A549 (cell line): Measurements from ENCODE around the gene TLK1. TPM values are rescaled to one million over a fixed set of nuclear protein-coding genes. Genes with fewer than 3 reads are reported as not detected.

Experiments
- ATAC-seq, 2 experiments: fragments of 200-7000 bp in 1 of 2; fragments of >200 bp in 1 of 2; cut with Nextera tagmentation in 1 of 2; cut with Tn5 transposase in 1 of 2; 3 replicates each; pipeline versions ENCODE4 v1.8.0 to v1.9.1; 2018 to 2020; ENCODE audit warnings: mild to moderate bottlenecking in 1 of 2, moderate library complexity in 1 of 2
- CTCF ChIA-PET: fragments of 300-600 bp; sonication (Branson Sonifier 250); formaldehyde crosslinking; extraction: SDS; loops from one replicate; lab custom pipeline; 2021; ENCODE audit warnings: antibody characterized with exemption, inconsistent platforms; lab: Yijun Ruan, JAX
- POLR2A ChIA-PET: fragments of 350-600 bp; formaldehyde crosslinking; extraction: SDS; loops from one replicate; lab custom pipeline; 2021; ENCODE audit warnings: antibody characterized with exemption, inconsistent platforms; lab: Yijun Ruan, JAX
- DNase-seq, 2 experiments: peaks; one replicate each; pipeline versions ENCODE4 v3.0.0 to v3.0.0-alpha.2; 2011 to 2016; ENCODE audit warnings: low read depth in 1 of 2, low spot score in 1 of 2
- FAIRE-seq: peaks from 2 replicates; lab custom pipeline; 2011; peaks lifted over from hg19 to GRCh38; lab: Jason Lieb, UNC
- H3K27ac ChIP-seq, 2 experiments: fragments of >200 bp; sonication (Bioruptor Twin); formaldehyde crosslinking; 3 replicates each; pipeline ENCODE4 v1.5.1; 2016 to 2017
- H3K4me1 ChIP-seq: fragments of >200 bp; sonication (Bioruptor Twin); formaldehyde crosslinking; 3 replicates; pipeline ENCODE4 v1.6.1; 2016
- H3K4me2 ChIP-seq: fragments of >200 bp; sonication (Bioruptor Twin); formaldehyde crosslinking; 3 replicates; pipeline ENCODE4 v1.6.1; 2016
- H3K4me3 ChIP-seq: fragments of >200 bp; sonication (Bioruptor Twin); formaldehyde crosslinking; 3 replicates; pipeline ENCODE4 v1.5.1; 2016
- H3K9me3 ChIP-seq: fragments of >200 bp; sonication (Bioruptor Twin); formaldehyde crosslinking; 3 replicates; pipeline ENCODE4 v1.6.1; 2016
- BCL3 ChIP-seq: fragments of >200 bp; sonication (Bioruptor Twin); formaldehyde crosslinking; IDR thresholded peaks from 3 replicates; pipeline ENCODE4 v1.6.1; 2016
- CBX2 ChIP-seq: fragments of 200-600 bp; sonication (generic); IDR thresholded peaks from 2 replicates; pipeline ENCODE4 v1.6.1; 2016; ENCODE audit warnings: low read depth, mild to moderate bottlenecking, borderline replicate concordance
- CEBPB ChIP-seq, 2 experiments: fragments of >200 bp in 1 of 2; sonication (Bioruptor Twin) in 1 of 2; formaldehyde crosslinking in 1 of 2; IDR thresholded peaks; 2 replicates each; pipeline ENCODE4 v1.6.1; 2012 to 2016
- CHD2 ChIP-seq: fragments of 150-350 bp; IDR thresholded peaks from 2 replicates; pipeline ENCODE4 v1.6.1; 2014; ENCODE audit warnings: low read length; ENCODE audit not compliant: partially characterized antibody
- CHD4 ChIP-seq: fragments of 200-600 bp; sonication (generic); IDR thresholded peaks from 2 replicates; pipeline ENCODE4 v1.6.1; 2016; ENCODE audit warnings: antibody characterized with exemption, mild to moderate bottlenecking, borderline replicate concordance
- E2F6 ChIP-seq: IDR thresholded peaks from 2 replicates; pipeline ENCODE4 v1.6.1; 2012; ENCODE audit warnings: low read depth, borderline replicate concordance
- EHMT2 ChIP-seq: fragments of 200-600 bp; sonication (generic); IDR thresholded peaks from 2 replicates; pipeline ENCODE4 v1.6.1; 2016; ENCODE audit warnings: antibody characterized with exemption, low read depth, mild to moderate bottlenecking, moderate library complexity
- EP300 ChIP-seq, 2 experiments: fragments of >200 bp; sonication (Bioruptor Twin); formaldehyde crosslinking; IDR thresholded peaks; 2 replicates in 1 of 2; 3 replicates in 1 of 2; pipeline ENCODE4 v1.6.1; 2016 to 2017
- HDAC2 ChIP-seq: fragments of 200-600 bp; sonication (generic); IDR thresholded peaks from 2 replicates; pipeline ENCODE4 v1.6.1; 2016
- HES2 ChIP-seq: fragments of >200 bp; sonication (Bioruptor Twin); formaldehyde crosslinking; IDR thresholded peaks from 2 replicates; pipeline ENCODE4 v1.6.1; 2016
- HEYL ChIP-seq: fragments of 250-450 bp; sonication (Bioruptor Pico); IDR thresholded peaks from 2 replicates; pipeline ENCODE4 v1.8.0; 2021; ENCODE audit warnings: mild to moderate bottlenecking, moderate library complexity
- HMGXB4 ChIP-seq: fragments of 250-450 bp; sonication (Bioruptor Pico); IDR thresholded peaks from 2 replicates; pipeline ENCODE4 v1.5.0; 2021; ENCODE audit warnings: mild to moderate bottlenecking, moderate library complexity, borderline replicate concordance
- HOXB5 ChIP-seq: fragments of 250-450 bp; sonication (Bioruptor Pico); IDR thresholded peaks from 2 replicates; pipeline ENCODE4 v1.5.0; 2020; ENCODE audit warnings: mild to moderate bottlenecking, moderate library complexity
- MAZ ChIP-seq: fragments of 150-350 bp; IDR thresholded peaks from 2 replicates; pipeline ENCODE4 v1.6.1; 2014; ENCODE audit warnings: antibody characterized with exemption, low read depth, low read length, borderline replicate concordance
- NFE2L2 ChIP-seq: fragments of 150-350 bp; conservative IDR thresholded peaks from 2 replicates; pipeline ENCODE4 v1.6.1; 2014; ENCODE audit warnings: low read length
- NR3C1 ChIP-seq: fragments of >200 bp; sonication (Bioruptor Twin); formaldehyde crosslinking; IDR thresholded peaks from 3 replicates; pipeline ENCODE4 v1.6.1; 2017
- PBX3 ChIP-seq: IDR thresholded peaks from 2 replicates; pipeline ENCODE4 v1.6.1; 2012
- PHF8 ChIP-seq: fragments of 200-600 bp; sonication (generic); IDR thresholded peaks from 2 replicates; pipeline ENCODE4 v1.6.1; 2016; ENCODE audit warnings: low read depth, mild to moderate bottlenecking, antibody characterized with exemption, moderate library complexity, borderline replicate concordance
- POLR2AphosphoS2 ChIP-seq: conservative IDR thresholded peaks from 2 replicates; pipeline ENCODE4 v1.6.1; 2012; ENCODE audit warnings: low read length, improper control_type of control experiment, inconsistent platforms
- RAD21 ChIP-seq, 2 experiments: fragments of >200 bp in 1 of 2; sonication (Bioruptor Twin) in 1 of 2; formaldehyde crosslinking in 1 of 2; IDR thresholded peaks in 1 of 2; conservative IDR thresholded peaks in 1 of 2; 2 replicates in 1 of 2; 3 replicates in 1 of 2; pipeline ENCODE4 v1.6.1; 2012 to 2018; ENCODE audit warnings: inconsistent platforms in 1 of 2
- RARB ChIP-seq: fragments of 250-450 bp; sonication (Bioruptor Pico); IDR thresholded peaks from 2 replicates; pipeline ENCODE4 v1.8.0; 2021; ENCODE audit warnings: mild to moderate bottlenecking, moderate library complexity
- RFX5 ChIP-seq: fragments of 450-650 bp; IDR thresholded peaks from 2 replicates; pipeline ENCODE4 v1.7.1; 2014; ENCODE audit warnings: antibody characterized with exemption, mild to moderate bottlenecking, moderate library complexity
- SMC3 ChIP-seq: fragments of >200 bp; sonication (Bioruptor Twin); formaldehyde crosslinking; IDR thresholded peaks from 3 replicates; pipeline ENCODE4 v1.6.1; 2018; ENCODE audit warnings: inconsistent platforms
- TFCP2L1 ChIP-seq: fragments of 250-450 bp; sonication (Bioruptor Pico); IDR thresholded peaks from 2 replicates; pipeline ENCODE4 v1.5.0; 2021; ENCODE audit warnings: mild to moderate bottlenecking
- ZFP36 ChIP-seq: fragments of 450-650 bp; IDR thresholded peaks from 2 replicates; pipeline ENCODE4 v1.6.1; 2014; ENCODE audit warnings: borderline replicate concordance; ENCODE audit not compliant: partially characterized antibody
- ZNF302 ChIP-seq: fragments of 250-450 bp; sonication (Bioruptor Pico); IDR thresholded peaks from 2 replicates; pipeline ENCODE4 v1.9.0; 2021; ENCODE audit warnings: inconsistent platforms, mild to moderate bottlenecking, moderate library complexity
- WGBS: methylation state at CpG from one replicate; pipeline ENCODE4 v1.1.6; 2017; ENCODE audit errors: missing lambda C conversion rate; 5-methylcytosine and 5-hydroxymethylcytosine counted together
- polyA plus RNA-seq, 4 experiments: library from polyadenylated mRNA; depleted of rRNA in 3 of 4; stranded (reverse); fragments of >200 nt; fragmentation: RNase III in 1 of 4; extraction: RNeasy Plus Mini Kit Qiagen cat#74134 plus additional on column Dnase treatment in 1 of 4; gene quantifications; 2 replicates in 3 of 4; 3 replicates in 1 of 4; pipeline ENCODE4 v1.2.3, GENCODE V29; 2011 to 2017

Gene TLK1
- polyA plus RNA-seq, 2 of the 4 experiments (the other 2 are of a cell fraction) = 16.9 to 28.9 TPM

GRCh38 chr2:171124541-171124940, 36.2 kb downstream of the TLK1 start:
- Histone ChIP-seq H3K4me2 (no peak overlapping the region), H3K9me3 (no peaks in the 10 kb centered on the region), H3K4me3 (no peak overlapping the region), H3K4me1 (no peaks in the 10 kb centered on the region), H3K27ac (no peak overlapping the region)
- TF ChIP-seq HMGXB4 (CRISPR knock-in tag) = no peak
- CTCF ChIA-PET = interaction anchor here (1.1 to 1.9 kb wide), 2 partner anchors 12 to 34 kb away, joined by 4 to 5 read pairs; no protein-coding TSS in a partner anchor
- no peak for FAIRE-seq
- POLR2A ChIA-PET = no interaction called here
- WGBS = 76% methylated on average over 4 of the region's 4 CpGs
- DNase-seq = no peak
- no peak for ATAC-seq

GRCh38 chr2:171109571-171109970, 51.1 kb downstream of the TLK1 start:
- FAIRE-seq (no peak), ATAC-seq (no peak), DNase-seq (no peak)
- ChIA-PET CTCF (no interaction called here), POLR2A (no interaction called here)
- Histone ChIP-seq H3K4me1 (no peaks in the 10 kb centered on the region), H3K27ac (no peak overlapping the region), H3K9me3 (no peaks in the 10 kb centered on the region), H3K4me3 (no peak overlapping the region), H3K4me2 (no peak overlapping the region)
- TF ChIP-seq EP300 (IDR thresholded peaks at IDR 0.05) (no peak), HOXB5 (no peak), E2F6 (no peak), CBX2 (no peak), HDAC2 (no peak), HES2 (no peak), MAZ (no peak), TFCP2L1 (CRISPR knock-in tag) (no peak), ZNF302 (no peak)

- Histone ChIP-seq H3K4me2 (no peak overlapping the region), H3K9me3 (no peaks in the 10 kb centered on the region), H3K4me3 (no peak overlapping the region), H3K27ac (no peak overlapping the region), H3K4me1 (no peaks in the 10 kb centered on the region)
- POLR2A ChIA-PET = no interaction called here
- FAIRE-seq = no peak
- 88% methylated on average over 1 of the region's 1 CpG for WGBS
- ATAC-seq = no peak
- CTCF ChIA-PET = interaction anchor here (0.6 kb wide), 1 partner anchor 322 kb away, joined by 3 read pairs; no protein-coding TSS in a partner anchor
- no peak for DNase-seq
- no peak for TF ChIP-seq BCL3
- no peak for TF ChIP-seq RARB (CRISPR knock-in tag)
- no peak for TF ChIP-seq HEYL (CRISPR knock-in tag)
- no peak for TF ChIP-seq SMC3
- TF ChIP-seq MAZ = no peak
- TF ChIP-seq PBX3 = no peak
- no peak for TF ChIP-seq EHMT2
- TF ChIP-seq NFE2L2 = no peak
- TF ChIP-seq PHF8 = no peak
- no peak for TF ChIP-seq POLR2AphosphoS2
- no peak for TF ChIP-seq CHD2
- no peak for TF ChIP-seq TFCP2L1 (CRISPR knock-in tag)
- TF ChIP-seq HOXB5 = no peak
- no peak for TF ChIP-seq CHD4
- TF ChIP-seq RAD21 (conservative IDR thresholded peaks at IDR 0.05 in 1 of 2, IDR thresholded peaks at IDR 0.05 in 1 of 2) = no peak
- no peak for TF ChIP-seq NR3C1
- TF ChIP-seq CEBPB (IDR thresholded peaks at IDR 0.05) = no peak
- no peak for TF ChIP-seq RFX5
- TF ChIP-seq ZFP36 = no peak
These were observed 51.7 kb downstream of the TLK1 start for GRCh38 chr2:171109020-171109419.
